Stimulated activated CD4-positive, alpha-beta T cell treated with anti-CD3 and anti-CD28 coated beads, Interleukin-4, amount 100 ng/mL, for 48 hours (primary cell): ENCODE data around the gene PCK1.
"Not testable (repeated sequence)": the region's sequence is repeated elsewhere in the genome, so short reads cannot be mapped to it uniquely, and the experiment has no call there.

Experiments used
- DNase-seq, 2 donors: peaks; one replicate each; pipeline ENCODE4 v3.0.0-alpha.2; 2020; ENCODE audit warnings: low read depth in 2 of 2

PCK1 gene

GRCh38 chr20:57560554-57561355 is at the start of gene PCK1:
TSS of gene PCK1 (plus strand) at chr20:57561110. CDS start at chr20:57561412, 302 bp downstream.
- DNase-seq = no peak

DNA sequence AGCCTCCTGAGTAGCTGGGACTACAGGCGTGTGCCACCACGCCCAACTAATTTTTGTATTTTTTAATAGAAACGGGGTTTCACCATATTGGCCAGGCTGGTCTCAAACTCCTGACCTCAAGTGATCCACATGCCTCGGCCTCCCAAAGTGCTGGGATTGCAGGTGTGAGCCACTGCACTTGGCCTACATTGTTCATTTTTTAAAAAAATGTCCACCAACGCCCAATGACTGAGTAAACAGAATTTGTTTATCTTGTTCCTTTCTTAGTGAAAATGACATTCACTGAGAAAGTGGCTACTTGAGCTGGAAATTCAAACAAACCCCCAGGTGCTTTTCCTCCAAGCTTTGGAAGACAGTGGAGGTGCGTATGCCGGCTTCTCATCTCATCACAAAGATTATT is 49.2 kb upstream of the PCK1 start:
- DNase-seq = not testable (repeated sequence)

GRCh38 chr20:57512432-57512831 is 48.5 kb upstream of the PCK1 start:
- DNase-seq = no peak

DNA sequence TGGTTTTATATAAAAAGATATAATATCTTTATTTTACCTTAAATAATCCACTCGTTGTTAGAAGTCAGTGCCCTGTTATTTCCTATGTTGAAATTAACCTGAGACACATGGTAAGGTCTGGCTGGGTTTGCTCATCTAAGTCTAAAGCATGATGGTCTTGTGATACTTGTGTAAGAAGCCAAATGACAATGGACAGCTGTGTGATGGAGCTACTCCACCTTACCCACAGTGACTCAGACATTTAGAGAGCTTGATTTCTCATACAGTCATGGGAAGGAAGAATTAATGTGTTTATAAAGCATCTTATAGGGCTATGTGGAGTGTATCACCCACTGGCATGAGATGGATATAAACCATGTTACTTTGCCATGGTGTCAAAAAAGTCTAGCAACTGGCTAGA is 47.7 kb upstream of the PCK1 start:
- DNase-seq = no peak

DNA sequence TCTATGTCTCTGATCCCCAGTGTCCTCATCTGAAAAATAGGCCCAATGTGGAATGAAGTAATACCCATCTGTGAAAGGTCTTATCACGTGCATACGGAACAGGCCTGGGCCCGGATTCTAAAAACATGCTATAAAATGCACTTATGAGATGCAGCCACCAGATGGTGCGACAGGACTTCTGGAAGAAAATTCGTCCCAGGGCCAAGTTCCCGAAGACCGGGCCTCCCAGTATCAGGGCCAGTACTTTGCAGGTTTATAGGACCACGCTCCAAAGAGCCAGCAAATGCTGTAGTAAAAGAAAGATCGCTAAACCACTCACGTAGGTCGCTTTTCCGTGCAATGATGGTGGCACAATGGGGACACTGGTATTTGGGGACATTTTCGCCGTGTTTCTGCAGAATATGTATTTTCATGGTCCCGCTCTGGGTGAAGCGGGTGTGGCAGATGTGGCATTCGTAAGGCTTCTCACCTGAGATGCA is 46.6 kb upstream of the PCK1 start:
- no peak for DNase-seq

- DNase-seq = no peak
These were observed 43.0 kb upstream of the PCK1 start for GRCh38 chr20:57517904-57518303.

GRCh38 chr20:57522380-57523140 is 38.4 kb upstream of the PCK1 start:
- no peak for DNase-seq

DNA sequence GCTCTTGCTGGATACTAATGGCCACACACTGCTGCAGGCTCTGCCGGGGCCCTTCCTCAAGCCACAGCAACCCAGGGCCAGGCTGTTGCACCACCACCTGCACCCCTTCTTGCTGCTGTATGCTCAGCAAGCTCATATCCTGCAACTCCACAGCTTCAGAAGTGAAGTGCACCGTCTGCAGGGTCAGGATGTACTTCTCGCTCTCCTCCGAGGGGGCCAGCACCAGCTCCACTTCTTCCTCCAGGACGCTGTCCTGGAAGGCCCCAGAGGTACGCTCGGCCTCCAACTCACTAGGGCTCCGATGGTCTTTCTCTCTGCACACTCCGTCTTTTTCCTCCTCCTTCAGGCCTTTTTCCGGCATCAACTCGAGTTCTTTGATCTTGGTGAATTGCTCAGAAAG is 37.1 kb upstream of the PCK1 start:
- no peak for DNase-seq

DNA sequence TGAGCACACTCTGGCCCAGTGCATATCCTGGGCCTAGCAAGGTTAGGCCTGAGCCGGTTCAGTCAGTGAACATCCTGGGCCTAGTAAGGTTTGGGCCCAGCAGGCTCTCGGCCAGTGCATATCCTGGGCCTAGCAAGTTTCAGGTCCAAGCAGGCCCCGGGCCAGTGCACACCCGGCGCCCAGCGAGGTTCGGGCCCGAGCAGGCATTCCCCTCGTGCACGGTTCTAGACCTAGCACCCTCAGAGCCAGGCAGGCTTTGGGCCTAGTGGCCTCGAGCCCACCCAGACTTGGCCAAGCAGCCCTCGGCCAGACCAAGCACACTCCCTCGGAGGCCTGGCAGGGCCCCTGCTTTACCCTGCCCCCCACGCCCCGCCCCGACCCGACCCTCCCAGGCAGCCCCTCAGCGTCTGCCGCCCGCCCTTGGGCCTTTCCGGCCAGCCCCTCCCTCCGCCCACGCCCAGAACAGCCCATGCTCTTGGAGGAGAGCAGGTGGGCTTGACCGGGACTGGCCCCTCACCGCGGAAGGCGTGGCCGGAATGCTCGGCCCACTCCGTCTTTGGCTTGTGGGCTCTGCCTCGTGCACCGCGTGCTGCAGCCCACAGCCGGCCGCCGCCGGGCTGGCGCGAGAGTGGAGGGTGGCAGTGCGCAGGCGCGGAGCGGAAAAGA is 36.3 kb upstream of the PCK1 start, which contains the start of gene CTCFL:
CTCFL (minus strand) TSS at position 630 of the 666 bp plus-strand sequence. CDS start 935 bp downstream, outside the sequence.
- DNase-seq = no peak

GRCh38 chr20:57525328-57526086 is 35.4 kb upstream of the PCK1 start:
- no peak for DNase-seq

- peak; percentile 20 to 28 for DNase-seq
These were observed 34.6 kb upstream of the PCK1 start for GRCh38 chr20:57526087-57526884.

DNA sequence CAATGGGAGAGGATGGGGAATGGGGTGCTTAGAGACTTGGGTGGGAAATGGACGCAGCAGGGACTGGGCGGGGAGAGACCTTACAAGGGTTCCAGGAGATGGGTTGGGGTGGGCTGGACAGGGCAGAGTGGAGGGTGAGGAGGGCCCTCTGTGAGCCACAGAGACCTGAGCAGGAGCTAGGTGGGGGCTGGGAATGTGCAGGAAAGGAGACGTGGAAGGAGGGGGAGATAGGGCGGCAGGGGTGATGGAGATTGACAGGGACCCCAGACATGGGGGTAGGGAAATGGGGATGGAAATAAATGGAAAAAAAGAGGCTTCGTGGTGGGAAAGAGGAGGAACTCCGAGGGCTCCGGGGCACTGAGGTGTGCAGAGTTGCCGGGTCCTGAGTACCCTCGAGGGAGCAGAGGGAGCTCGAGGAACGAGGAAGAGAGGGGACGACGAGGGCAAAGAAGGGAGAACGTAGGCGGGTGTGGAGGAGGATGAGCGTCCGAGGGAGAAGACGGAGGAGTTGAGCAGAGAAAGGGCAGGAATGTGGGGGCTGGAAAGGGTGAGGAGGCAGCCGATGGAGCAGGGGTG is 33.9 kb upstream of the PCK1 start:
- no peak for DNase-seq

DNA sequence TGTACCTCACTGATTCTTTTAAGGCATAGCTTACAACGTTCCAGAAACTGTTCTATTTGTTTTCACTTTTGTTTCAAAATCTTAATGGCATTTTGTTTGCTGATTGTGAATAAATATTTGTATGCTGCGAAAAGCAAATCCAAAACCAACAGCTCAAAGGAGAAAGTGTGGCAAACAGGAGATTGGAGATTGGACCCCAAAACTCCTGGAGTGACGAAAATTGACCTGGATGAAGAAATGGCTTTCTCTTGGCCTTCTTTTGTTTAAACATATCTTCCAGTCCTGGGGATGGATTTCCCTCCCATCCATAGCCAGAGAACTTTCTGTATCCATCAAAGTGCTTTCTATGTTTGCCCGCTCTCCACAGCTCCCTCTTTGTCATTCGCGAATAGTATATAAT is 33.2 kb upstream of the PCK1 start:
- no peak for DNase-seq

DNA sequence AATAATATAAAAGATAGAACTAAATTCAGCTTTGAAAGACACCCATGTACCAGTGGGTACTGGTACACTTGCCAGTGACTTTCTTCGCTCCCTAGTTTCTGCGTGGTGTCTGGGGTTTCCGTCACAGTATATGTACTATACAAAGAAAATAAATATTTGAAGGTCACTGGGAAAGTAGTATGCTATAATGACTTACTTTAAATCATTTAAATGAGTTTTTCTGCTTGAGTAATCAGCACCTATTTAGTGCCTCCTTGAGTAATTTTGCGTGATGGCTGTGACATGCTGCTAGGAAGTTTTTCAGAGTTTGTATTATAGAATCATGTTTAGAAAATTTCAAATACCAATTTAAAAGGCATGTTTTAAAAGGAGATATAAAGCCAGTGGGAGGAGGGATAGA is 32.8 kb upstream of the PCK1 start:
- no peak for DNase-seq

- DNase-seq = no peak
These were observed 31.7 kb upstream of the PCK1 start for GRCh38 chr20:57529160-57529585.

- no peak for DNase-seq
These were observed 31.1 kb upstream of the PCK1 start for GRCh38 chr20:57529810-57530209.

DNA sequence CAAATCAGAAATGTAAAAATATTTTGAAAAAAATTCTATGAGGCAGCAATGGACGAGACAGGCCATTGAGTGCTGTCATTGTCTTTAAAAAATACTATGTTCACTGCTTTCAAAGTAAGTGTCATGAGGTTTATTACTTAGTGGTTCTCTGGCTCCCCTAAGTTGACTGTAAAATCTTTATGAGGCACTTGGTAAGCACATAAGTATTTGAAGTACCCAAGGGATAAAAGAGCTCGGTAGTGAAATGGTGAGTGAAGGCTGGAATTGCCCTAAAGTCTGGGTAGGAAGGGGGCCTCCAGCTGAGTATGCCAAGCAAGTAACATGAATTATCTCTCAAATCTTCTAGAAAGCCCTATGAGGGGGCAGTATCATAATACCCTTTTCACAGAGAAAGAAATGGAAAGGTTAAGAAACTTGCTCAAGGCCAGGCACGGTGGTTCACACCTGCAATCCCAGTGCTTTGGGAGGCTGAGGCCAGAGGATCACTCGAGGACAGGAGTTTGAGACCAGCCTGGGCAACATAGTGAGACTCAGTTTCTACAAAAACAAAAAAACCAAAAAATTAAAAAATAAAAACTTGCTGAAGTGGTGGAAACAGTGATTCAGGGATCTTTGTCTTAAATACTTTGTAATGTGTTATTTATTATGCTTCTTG is 30.5 kb upstream of the PCK1 start:
- DNase-seq = no peak

- DNase-seq = no peak
These were observed 28.8 kb upstream of the PCK1 start for GRCh38 chr20:57532104-57532503.

GRCh38 chr20:57535297-57535696 is 25.6 kb upstream of the PCK1 start:
- no peak for DNase-seq
